Progenitor cell of endocrine pancreas (in vitro differentiated cells): ENCODE data around the gene ABTB2. TPM values are rescaled to one million over a fixed set of nuclear protein-coding genes. Genes with fewer than 3 reads are reported as not detected.

ENCODE experiments used
- DNase-seq: peaks from one replicate; pipeline ENCODE4 v3.0.0; 2021; ENCODE audit warnings: low spot score; ENCODE audit not compliant: unreplicated experiment
- H3K27ac Mint-ChIP-seq: 2 replicates; pipeline ENCODE4 v1.8.0; 2021; ENCODE audit warnings: mild to moderate bottlenecking, moderate library complexity, mixed read lengths
- H3K27me3 Mint-ChIP-seq: 2 replicates; pipeline ENCODE4 v1.8.0; 2021; ENCODE audit warnings: mixed read lengths
- H3K36me3 Mint-ChIP-seq: 2 replicates; pipeline ENCODE4 v1.8.0; 2022; ENCODE audit warnings: mixed read lengths; ENCODE audit not compliant: insufficient read depth
- H3K4me1 Mint-ChIP-seq: 2 replicates; pipeline ENCODE4 v1.8.0; 2021; ENCODE audit warnings: low read depth, mixed read lengths
- H3K4me3 Mint-ChIP-seq: 2 replicates; pipeline ENCODE4 v1.8.0; 2021; ENCODE audit warnings: low read depth, mild to moderate bottlenecking, moderate library complexity, mixed read lengths
- H3K9me3 Mint-ChIP-seq: 2 replicates; pipeline ENCODE4 v1.8.0; 2021; ENCODE audit warnings: low read depth, mixed read lengths
- CTCF ChIP-seq: fragments of 200-600 bp; sonication (generic); IDR thresholded peaks from one replicate; pipeline ENCODE4 v1.5.0; 2021; ENCODE audit warnings: antibody characterized with exemption, mild to moderate bottlenecking; ENCODE audit not compliant: unreplicated experiment
- total RNA-seq: library from RNA; stranded (reverse); gene quantifications from 2 replicates; pipeline ENCODE4 v1.2.1, GENCODE V29; 2021

ABTB2 gene
- total RNA-seq, 1 donor from 2014 or later = 19.5 TPM

- Mint-ChIP-seq H3K36me3 (peaks cover 2% of the 10 kb centered on the region), H3K9me3 (peaks cover 30% of the 10 kb centered on the region), H3K4me3 (no peak overlapping the region), H3K4me1 (no peaks in the 10 kb centered on the region), H3K27ac (no peak overlapping the region), H3K27me3 (no peaks in the 10 kb centered on the region)
- DNase-seq = no peak
- no peak for TF ChIP-seq CTCF
These were observed 21.3 kb upstream of the ABTB2 start for GRCh38 chr11:34379079-34379478.

DNA sequence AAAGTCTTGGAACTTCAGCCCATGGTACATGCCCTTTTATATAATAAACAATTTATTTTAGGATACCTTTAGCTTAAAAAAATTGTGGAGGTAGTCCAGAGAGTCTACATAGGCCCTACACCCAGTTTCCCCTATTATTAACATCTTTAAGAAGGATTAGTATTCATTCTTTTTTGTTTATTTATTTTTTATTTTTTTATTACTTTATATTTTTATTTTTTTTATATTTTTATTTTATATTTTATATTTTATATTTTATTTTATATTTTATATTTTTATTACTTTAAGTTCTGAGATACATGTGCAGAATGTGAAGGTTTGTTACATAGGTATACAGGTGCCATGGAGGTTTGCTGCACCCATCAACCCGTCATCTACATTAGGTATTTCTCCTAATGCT is 15.9 kb upstream of the ABTB2 start:
- H3K27ac Mint-ChIP-seq = no peak overlapping the region
- peaks cover 10% of the 10 kb centered on the region for H3K4me1 Mint-ChIP-seq
- H3K27me3 Mint-ChIP-seq = no peaks in the 10 kb centered on the region
- no peak overlapping the region for H3K4me3 Mint-ChIP-seq
- peaks cover 29% of the 10 kb centered on the region for H3K9me3 Mint-ChIP-seq
- no peak for DNase-seq
- peaks cover 2% of the 10 kb centered on the region for H3K36me3 Mint-ChIP-seq
- TF ChIP-seq CTCF = no peak

DNA sequence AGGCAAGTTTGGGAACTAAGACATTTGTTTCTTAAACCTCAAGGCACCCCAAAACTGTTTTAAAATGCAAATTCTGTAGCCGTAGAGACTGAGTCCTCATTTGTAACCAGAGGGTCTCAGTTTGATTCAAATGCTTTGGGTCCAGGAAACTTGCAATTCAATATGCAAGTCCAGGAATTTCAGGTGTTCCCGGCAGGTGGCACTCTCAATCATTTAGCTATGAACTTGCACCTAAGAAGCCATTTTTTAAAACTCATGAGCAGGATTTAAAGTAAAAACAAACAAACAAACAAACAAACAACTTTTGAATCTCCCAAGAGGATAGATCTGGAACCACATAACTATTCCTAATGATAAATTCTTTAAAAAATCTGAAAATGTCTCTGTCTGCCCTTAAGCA is 8.7 kb upstream of the ABTB2 start:
- no peak for DNase-seq
- no peaks in the 10 kb centered on the region for H3K9me3 Mint-ChIP-seq
- H3K4me3 Mint-ChIP-seq = no peak overlapping the region
- peaks cover 15% of the 10 kb centered on the region for H3K4me1 Mint-ChIP-seq
- TF ChIP-seq CTCF = peak; percentile 42
- H3K27ac Mint-ChIP-seq = no peak overlapping the region
- H3K27me3 Mint-ChIP-seq = no peaks in the 10 kb centered on the region
- H3K36me3 Mint-ChIP-seq = no peaks in the 10 kb centered on the region

GRCh38 chr11:34364102-34364501 is 6.3 kb upstream of the ABTB2 start:
- peaks cover 3% of the 10 kb centered on the region for H3K27me3 Mint-ChIP-seq
- no peak for TF ChIP-seq CTCF
- no peaks in the 10 kb centered on the region for H3K36me3 Mint-ChIP-seq
- H3K4me3 Mint-ChIP-seq = no peak overlapping the region
- no peak for DNase-seq
- no peaks in the 10 kb centered on the region for H3K9me3 Mint-ChIP-seq
- no peak overlapping the region for H3K27ac Mint-ChIP-seq
- H3K4me1 Mint-ChIP-seq = peaks cover 6% of the 10 kb centered on the region

- no peaks in the 10 kb centered on the region for H3K36me3 Mint-ChIP-seq
- H3K4me3 Mint-ChIP-seq = no peak overlapping the region
- peaks cover 6% of the 10 kb centered on the region for H3K4me1 Mint-ChIP-seq
- peaks cover 3% of the 10 kb centered on the region for H3K27me3 Mint-ChIP-seq
- TF ChIP-seq CTCF = no peak
- H3K27ac Mint-ChIP-seq = no peak overlapping the region
- DNase-seq = no peak
- H3K9me3 Mint-ChIP-seq = no peaks in the 10 kb centered on the region
These were observed 5.7 kb upstream of the ABTB2 start for GRCh38 chr11:34363363-34364084.
